Lower leg skin (tissue), 4 donors: ENCODE data around the gene SLC37A2. TPM values are rescaled to one million over a fixed set of nuclear protein-coding genes. Genes with fewer than 3 reads are reported as not detected.

ENCODE experiments used
- DNase-seq, 2 donors: peaks; one replicate each; pipeline ENCODE4 v3.0.0-alpha.2; 2019; ENCODE audit warnings: low spot score in 2 of 2
- H3K4me3 ChIP-seq: fragments of 200-600 bp; sonication (generic); 2 replicates; pipeline ENCODE4 v1.5.1; 2017; ENCODE audit warnings: mild to moderate bottlenecking, low read depth; ENCODE audit not compliant: poor library complexity, severe bottlenecking
- CTCF ChIP-seq, 3 donors: fragments of 450-650 bp; IDR thresholded peaks; one replicate each; pipeline ENCODE4 v1.5.1; 2016; ENCODE audit warnings: antibody characterized with exemption in 3 of 3, mild to moderate bottlenecking in 3 of 3, moderate library complexity in 2 of 3
- POLR2A ChIP-seq, 2 donors: fragments of 450-650 bp; IDR thresholded peaks; one replicate each; pipeline ENCODE4 v1.6.1; 2016 to 2017; ENCODE audit warnings: antibody characterized with exemption in 2 of 2, mild to moderate bottlenecking in 1 of 2, moderate library complexity in 1 of 2
- WGBS, 2 donors: methylation state at CpG; one replicate each; pipeline ENCODE4 v1.1.5; 2018; 5-methylcytosine and 5-hydroxymethylcytosine counted together
- intact Hi-C: fragments of 100-400 bp; cut with DNase I; formaldehyde crosslinking; loops from one replicate; pipeline ENCODE4 v1.15.0; 2023; ENCODE audit warnings: low total_unique reads
- total RNA-seq, 4 donors: library from RNA; depleted of rRNA; stranded (reverse); fragments of >200 nt; gene quantifications; one replicate each; pipeline ENCODE4 v1.1.0, GENCODE V29; 2016

SLC37A2 gene
- total RNA-seq, 4 donors from 2014 or later, result 137 to 334 (median 238) TPM

- no peak overlapping the region for H3K4me3 ChIP-seq
- WGBS, 2 donors, result 53 to 54% methylated on average over 10 of the region's 10 CpGs
- intact Hi-C loops, result no loop called here
- TF ChIP-seq POLR2A (IDR thresholded peaks at IDR 0.05) (no peak), CTCF (IDR thresholded peaks at IDR 0.05) (no peak)
- DNase-seq, result peak in 1 of 2 donors; percentile 54
Measured at GRCh38 chr11:125082611-125083311, 19.7 kb downstream of the SLC37A2 start.

- DNase-seq, result peak in 1 of 2 donors; percentile 79
- 62 to 65% methylated on average over 11 of the region's 11 CpGs for WGBS, 2 donors
- TF ChIP-seq CTCF (IDR thresholded peaks at IDR 0.05) (no peak), POLR2A (IDR thresholded peaks at IDR 0.05) (no peak)
- H3K4me3 ChIP-seq, result no peak overlapping the region
- intact Hi-C loops, result no loop called here
Measured at GRCh38 chr11:125083312-125084056, 20.4 kb downstream of the SLC37A2 start.

GRCh38 chr11:125084057-125084416, 20.9 kb downstream of the SLC37A2 start:
- 73 to 88% methylated on average over 7 to 11 of the region's 11 CpGs for WGBS, 2 donors
- no peak overlapping the region for H3K4me3 ChIP-seq
- peak in 1 of 2 donors; percentile 80 for DNase-seq

GRCh38 chr11:125084761-125085231, 21.7 kb downstream of the SLC37A2 start:
- TF ChIP-seq CTCF (IDR thresholded peaks at IDR 0.05), result no peak
- no peak for TF ChIP-seq POLR2A (IDR thresholded peaks at IDR 0.05)
- 85 to 90% methylated on average over 7 to 8 of the region's 8 CpGs for WGBS, 2 donors
- peak in 1 of 2 donors; percentile 64 for DNase-seq
- no peak overlapping the region for H3K4me3 ChIP-seq
- intact Hi-C loops, result no loop called here

More at GRCh38 chr11:125084057-125084416, 20.9 kb downstream of the SLC37A2 start:
- TF ChIP-seq CTCF (IDR thresholded peaks at IDR 0.05) (no peak), POLR2A (IDR thresholded peaks at IDR 0.05) (no peak)
- intact Hi-C loops, result no loop called here

GRCh38 chr11:125085301-125086081, 22.4 kb downstream of the SLC37A2 start:
- TF ChIP-seq POLR2A (IDR thresholded peaks at IDR 0.05) (no peak), CTCF (IDR thresholded peaks at IDR 0.05) (no peak)
- intact Hi-C loops, result no loop called here
- WGBS, 2 donors, result 86 to 90% methylated on average over 10 to 19 of the region's 20 CpGs
- H3K4me3 ChIP-seq, result no peak overlapping the region
- peak in 1 of 2 donors; percentile 82 for DNase-seq
